Measurements from ENCODE around the gene BCL11A.

The BCL11A gene

DNA sequence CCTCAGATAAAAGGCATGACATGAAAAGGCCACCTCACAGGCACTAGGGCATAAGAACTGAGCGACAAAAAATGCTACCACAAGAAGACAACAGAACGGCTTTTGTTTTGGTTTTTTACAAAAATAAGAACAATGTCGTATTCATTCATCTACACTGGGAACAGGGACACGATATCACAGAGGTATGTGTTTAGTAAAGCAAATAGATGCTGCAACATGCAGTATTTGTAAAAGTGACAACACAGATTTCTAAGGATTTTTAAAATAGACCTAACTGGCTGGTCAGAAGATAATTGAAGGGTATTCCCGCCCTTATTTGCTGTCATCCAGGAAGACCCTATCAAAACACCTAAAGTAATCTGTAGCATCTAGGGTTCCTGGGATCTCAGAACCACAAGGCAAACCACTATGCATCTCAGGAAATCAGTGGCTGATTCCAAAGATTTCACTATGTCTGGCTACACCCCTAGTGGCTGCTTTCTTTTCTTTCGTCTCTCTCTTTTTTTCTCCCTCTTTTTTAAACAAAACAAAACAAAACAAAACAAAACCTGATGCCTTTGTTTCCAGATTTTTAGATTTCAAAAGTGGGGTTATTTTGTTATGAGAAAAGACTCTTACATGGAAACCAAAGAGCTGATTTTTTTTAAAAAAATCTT, 97.2 kb downstream of the BCL11A start:
- DNase-seq: no peak

DNA sequence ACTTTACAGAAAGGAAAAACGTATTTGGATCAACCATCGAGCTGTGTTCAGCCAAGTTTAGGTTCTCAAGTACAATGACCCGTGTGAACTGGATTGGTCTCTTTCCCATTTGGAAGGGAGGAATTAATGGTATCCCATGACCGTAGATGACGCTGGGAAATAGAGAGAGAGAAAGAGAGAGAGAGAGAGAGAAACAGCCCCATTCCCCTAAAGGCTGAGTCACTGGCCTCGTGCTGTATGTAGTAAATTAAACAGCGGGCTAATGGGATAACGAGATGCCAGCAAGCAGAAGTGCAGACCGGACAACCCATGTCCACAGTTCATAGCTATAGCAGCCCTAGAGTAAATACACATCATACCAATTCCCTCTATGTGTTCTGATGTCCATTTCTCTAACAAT, 99.6 kb downstream of the BCL11A start:
- DNase-seq: no peak

DNA sequence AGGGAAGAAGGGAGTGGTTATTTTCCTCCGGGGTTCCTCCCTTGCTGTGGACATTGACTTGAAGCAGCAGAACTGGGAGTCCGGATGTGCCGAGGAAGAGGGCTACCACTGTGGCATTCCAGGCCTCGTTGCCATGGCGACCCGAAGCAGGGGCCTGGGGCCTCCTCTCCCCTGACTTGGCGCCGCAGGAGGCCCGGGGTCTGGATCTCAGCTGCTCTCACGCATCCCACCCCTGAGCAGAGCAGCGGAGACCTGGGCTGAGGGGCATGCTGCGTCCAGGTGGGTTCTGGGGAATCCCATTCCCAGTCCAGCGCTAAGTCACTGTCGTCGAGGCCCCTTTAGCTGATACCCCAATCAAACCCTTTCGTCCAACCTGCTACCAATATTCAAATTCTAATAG, 100.2 kb downstream of the BCL11A start:
- no peak for DNase-seq

DNA sequence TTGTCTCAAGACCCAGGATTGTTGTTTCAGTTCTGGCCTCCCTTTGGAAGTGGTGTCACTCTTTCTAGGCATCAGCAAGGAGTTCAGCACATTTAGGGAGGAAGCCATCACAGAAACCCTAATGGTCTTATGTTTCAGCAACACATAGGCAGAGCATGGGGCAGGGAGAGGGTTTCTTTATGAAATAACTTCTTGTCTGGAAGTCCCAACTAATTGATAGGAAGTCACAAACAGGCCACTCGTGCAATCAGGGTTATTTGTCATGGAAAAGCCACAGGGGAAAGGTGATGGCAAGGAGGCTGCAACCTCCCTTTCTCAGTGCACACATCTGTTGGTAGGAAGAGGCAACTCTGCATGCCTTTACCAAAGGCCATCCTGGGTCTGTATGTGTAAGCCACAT, 103.0 kb downstream of the BCL11A start:
- DNase-seq: no peak

DNA sequence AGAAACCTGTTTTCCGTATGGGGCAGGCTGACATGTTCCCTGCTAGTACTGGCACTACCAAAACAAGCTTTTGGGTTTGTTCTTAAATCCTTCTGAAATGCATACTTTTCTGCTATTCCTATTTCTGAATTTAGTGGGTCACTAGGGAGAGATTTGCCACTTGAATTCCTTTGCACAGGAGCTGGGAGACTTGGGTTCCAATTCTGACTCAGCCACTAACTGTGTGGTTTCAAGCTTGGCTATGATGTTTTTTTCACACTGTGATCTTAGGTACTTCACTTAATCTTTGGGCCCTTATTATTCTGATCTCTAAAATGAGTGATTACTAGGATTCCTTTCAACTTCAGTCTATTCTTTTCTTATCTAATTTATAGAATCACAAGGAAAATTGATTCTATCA, 105.5 kb downstream of the BCL11A start:
- no peak for DNase-seq

DNA sequence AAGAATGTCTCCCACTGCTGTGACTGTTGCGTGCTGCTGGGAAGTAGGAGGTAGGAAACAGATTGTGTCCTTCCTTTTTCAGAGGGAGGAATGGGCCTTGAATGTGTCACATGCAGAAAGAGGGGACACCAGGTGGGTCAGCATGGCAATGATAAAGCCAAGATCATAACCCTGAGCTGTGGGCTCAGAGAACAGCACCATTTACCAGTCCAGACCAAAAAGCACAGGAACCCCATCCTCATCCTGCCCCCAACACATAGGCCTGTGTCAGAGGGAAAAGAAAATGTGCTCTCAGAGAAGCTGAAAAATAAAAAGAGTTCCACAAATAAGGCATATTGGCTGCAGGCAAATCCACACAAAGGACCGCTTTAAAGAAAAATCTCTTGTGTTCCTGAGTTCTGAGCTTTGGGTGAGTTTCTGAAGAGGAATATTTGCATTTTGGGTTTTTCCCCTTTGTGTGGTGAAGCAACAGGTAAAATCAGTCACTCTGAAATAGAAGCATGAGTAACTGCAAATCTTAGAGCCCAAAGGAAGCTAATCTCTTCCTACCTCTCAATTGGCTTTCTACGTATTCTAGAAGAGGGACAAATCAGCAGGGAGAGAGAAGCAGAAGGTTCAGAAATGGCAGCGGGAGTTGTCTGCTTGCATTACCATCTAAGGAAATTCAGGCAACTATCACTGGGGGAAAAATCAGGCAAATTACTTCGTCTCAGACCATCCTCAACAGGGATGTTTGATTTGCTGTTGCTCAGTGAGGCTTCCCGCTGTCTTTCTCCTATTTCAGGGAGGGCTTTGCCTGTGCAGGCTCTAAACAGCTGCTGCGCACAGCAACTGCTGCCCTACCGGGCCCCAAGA, 106.8 kb downstream of the BCL11A start:
- no peak for DNase-seq

DNA sequence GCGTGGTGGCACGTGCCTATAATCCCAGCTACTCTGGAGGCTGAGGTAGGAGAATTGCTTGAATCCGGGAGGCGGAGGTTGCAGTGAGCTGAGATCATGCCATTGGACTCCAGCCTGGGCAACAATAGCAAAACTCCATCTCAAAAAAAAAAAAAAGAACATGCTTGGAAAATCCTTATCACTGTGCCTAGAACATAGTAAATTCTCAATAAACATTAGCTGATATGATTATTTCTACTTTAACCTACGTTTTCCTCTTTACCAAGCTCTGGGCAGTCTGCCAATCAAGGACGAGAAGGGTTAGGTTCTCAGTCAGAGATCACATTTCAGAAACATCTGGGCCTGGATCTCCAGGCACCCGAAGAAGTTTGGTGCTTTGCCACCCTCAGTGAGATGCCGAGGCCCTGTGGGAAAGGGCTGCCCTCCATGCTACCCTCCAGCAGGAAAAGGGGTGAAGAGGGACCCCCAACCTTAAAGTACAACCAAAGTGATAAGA, 107.7 kb downstream of the BCL11A start:
- DNase-seq: no peak

DNA sequence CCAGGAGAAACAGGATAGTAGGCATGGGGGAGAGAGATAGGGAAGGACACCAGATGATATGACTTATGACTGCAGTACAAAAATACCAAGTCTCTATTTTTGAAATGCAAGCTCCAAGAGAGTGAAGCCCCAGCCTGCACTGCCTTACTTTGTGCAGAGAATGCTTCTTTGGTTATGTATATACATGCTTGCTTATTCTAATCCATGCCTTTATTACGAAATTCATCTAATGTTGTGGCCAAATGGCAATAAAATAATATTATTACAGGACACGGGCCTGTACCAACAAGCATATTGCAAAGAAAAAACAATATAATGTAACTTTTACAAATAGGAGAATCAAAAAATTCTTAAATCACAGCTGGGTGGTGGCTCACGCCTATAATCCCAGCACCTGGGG, 110.8 kb downstream of the BCL11A start:
- no peak for DNase-seq

DNA sequence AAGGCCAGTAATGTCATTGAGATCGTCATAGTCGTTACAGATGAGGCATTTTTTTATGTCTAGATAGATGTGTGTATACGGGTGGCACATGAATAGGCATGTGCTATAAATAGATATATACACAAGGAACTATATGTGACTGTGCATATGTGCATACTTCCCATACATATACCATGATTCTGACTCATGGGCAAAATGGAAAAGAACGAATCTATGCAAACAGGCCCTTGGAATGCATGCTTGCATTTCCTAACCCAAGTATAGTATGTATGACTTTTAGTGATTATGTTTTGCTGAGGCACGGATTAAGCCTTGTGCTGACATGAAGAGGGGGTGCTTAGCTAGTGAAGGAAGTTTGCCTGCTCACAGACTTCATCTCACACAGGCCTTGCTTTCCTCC, 111.7 kb downstream of the BCL11A start:
- no peak for DNase-seq

DNA sequence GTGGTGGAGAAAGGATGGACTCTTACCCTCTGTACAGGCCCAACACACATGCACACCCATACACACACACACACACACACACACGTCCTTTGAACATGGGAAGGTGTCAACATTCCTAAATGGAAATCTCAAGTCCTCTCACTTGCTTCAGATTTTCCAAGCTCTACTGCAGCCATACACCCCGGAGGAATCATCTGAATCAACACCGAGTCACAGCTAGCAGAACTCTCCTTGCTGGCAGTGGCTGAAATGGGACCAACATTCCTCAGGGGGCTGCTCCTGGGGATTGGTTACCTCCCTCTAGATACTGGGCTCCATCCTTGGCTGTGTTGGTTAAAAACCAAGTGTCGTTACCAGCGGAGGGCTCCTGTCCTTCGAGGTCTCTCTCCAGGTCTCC, 112.7 kb downstream of the BCL11A start:
- DNase-seq: no peak

DNA sequence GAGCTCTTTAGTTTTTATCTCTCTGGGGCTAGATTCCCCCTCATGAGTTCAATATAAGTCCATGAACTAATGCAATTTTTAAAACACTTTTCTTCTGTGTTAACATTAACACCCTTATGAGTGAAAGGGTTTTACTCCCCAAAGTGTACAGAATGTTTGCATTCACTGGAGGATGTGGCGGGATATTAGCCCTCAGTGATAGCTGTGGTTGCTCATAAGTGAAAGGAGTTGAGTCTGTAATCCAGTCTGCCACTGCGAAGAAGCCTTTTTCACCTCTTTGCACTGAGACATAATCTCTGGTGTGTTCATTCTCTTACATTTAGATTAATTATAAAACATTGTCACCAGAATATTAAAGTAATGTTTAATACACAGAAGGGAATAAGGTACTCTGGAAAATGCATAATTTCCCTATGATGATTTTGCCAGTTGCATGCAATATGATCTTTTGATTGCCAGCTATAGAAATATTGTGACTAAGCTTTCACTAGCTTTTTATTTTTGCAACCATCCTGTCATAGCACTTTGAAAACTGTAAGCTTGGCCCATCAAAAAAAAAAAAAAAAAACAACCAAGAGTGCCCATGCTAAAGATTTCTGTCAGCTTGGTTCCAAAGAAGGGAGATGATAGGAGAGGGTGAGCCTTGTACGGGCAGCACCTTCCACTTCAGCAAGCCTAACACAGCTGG, 113.2 kb downstream of the BCL11A start:
- DNase-seq: no peak

DNA sequence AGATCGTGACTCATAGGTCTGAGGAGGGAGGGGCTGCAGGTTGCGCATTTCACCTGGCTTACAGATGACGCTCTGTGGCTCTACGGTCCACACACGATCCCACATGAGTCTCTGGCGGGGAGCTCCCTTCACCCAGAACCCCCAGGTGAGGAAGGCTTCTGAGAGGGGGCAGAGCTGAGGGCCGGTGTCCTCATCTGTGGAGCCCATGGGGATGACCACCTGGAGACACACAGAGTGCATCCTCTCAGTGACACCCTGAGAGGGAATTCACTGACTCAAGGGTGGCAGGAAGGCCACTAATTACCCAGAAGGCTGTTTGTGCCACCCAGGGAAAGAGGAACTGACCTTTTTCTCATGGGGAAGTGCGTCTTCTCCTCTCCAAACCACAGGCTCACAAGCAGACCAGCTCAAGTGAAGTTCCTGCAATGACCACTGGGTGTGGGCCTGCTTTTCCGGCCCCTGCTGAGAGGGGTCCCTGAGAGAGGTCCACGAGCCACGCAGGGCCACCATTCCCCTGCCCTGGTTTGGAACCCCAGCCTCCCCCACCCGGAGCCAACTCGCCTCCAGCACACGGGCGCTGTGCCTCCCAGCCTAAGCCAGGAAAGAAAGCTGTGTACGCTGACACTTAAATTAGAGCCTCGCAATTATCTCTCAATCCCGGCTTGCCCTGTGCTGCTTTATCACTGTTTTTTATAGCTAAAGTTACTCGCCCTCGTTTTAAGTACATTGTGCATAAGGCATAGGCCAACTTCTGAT, 114.1 kb downstream of the BCL11A start:
- DNase-seq: no peak

DNA sequence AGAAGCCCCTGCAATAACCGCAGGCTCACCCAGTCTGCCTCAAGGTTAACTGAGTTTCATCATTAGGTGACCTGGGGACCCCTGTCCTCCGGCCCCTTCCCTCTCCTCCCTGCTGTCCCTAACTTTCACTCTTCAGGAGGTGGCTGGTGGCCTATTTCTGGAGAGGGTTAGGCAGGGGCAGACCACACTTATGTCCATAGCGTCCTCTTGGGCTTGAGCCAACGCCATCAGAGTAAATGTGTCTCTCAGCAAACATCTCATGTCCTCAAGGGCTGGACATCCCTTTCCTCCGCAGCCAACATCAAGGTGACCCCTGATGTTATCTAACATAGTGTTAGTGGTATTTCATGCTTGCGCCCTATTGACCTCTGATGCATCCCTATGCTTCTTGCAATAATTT, 114.8 kb downstream of the BCL11A start:
- DNase-seq: no peak

DNA sequence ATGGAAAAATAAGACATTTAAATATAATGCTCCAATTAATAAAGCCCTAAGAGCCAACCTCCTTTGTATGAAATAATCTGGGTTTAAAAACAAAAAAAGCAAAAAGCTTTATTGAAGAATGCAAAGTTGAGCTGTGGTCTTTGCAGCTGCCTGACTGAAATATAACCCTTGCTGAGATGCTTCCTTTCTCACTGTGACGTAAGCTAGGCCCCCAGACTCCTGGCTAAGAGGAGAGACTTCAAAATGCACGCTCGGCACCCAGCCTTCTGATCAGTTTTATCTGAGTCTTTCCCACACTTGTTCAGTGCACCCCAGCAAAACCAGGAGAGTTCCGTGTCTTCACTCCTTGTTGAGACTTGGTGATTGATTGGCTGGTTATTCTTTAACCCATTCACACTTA, 115.3 kb downstream of the BCL11A start:
- no peak for DNase-seq

DNA sequence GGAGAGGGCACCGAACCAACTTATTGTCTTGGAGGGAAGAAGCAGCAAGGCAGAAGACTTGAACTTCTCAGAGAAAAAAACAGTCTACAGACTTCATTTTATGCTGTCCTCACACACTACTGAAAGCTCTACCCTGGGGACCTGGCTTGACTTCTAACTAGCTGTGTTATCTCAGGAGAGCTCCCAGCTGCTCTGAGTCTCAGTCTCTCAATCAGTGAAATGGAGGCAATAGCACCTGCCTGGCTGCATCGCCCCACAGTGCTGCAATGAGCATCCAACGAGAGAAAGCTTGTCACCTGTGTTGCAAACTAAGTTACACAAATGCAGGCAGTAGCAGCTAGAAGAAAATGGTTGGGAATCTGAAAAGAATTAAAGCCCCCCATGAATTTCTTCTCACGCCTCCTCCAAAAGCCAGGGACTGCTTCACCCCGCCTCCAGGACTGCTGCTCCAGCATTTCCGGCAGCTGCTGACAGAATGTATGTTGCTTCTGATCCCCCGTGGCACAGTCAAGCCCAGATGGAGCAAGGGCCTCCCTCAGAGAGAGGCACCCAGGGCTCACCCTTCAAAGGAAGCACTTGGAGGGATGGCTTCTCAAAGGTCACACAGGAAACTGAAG, 116.3 kb downstream of the BCL11A start:
- DNase-seq: no peak

DNA sequence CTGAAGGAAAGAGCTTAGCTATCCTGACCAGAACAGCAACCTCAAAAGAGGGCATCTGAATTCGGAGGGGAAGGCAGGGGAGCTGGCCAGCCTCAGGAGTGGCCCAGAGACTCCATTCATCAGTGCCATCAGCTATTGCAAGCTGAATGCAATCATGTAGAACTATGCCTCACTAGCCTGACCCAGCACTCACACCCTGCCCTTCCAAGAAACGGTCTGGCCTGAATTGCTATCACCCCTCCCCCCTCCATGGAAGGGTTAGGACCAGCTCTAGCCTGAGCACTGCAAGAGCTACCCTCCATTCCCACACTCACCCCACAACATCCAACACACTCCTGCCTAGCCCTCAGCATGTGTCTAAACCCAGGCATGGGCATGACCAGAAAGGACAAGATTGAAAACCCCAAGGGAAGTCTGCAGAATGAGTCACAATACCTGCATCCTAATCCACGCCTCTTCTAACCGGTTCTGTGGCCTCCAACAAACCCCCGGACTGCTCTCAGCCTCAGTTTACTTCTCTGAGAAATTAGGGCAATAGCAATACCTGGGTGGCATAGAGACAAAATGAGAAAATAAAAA, 120.3 kb downstream of the BCL11A start:
- DNase-seq: no peak

DNA sequence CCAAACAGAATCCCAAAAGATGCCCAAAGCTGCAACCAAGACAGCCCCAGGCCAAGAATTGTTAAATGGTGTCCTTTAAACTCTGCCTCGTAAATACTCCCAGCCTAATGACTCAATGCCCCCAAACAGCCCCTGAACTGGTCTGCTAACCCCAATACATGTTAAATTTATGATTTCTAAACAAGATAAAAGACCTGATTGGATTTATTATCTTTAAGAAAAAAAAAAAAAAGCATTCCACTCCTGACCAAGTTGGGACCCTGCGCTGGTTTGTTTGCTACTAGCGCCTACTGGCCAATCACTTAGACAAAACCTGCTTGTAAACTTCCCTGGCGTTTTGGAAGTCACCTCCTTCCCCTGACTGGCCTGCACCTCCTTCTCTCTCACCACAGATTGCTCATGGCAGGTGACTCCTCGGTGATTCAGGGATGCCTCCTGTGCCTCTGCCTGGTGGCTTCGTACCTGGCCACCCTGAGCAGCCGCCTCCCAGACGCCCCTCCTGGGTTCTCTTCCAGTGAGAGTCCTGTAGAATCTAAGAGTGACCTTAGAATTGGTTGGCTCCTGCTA, 121.3 kb downstream of the BCL11A start:
- no peak for DNase-seq

DNA sequence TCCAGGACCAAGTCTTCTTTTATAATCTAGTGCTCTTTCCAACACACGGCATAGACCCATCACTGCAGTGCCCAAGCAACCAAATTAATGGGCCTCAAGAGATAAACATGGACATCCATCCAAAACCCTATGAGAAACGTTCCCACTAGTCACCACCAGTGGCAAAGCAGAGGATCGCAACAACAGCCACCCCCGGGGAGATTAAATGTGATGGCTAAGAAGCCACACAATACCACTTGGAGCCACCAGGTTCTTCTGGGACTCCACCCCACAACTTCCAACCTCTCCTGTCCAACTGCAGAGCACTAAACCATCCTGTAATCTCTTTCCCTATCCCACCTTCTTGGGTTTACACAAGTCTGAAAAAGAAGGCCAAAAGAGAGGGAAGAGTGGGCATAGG, 123.8 kb downstream of the BCL11A start:
- no peak for DNase-seq

DNA sequence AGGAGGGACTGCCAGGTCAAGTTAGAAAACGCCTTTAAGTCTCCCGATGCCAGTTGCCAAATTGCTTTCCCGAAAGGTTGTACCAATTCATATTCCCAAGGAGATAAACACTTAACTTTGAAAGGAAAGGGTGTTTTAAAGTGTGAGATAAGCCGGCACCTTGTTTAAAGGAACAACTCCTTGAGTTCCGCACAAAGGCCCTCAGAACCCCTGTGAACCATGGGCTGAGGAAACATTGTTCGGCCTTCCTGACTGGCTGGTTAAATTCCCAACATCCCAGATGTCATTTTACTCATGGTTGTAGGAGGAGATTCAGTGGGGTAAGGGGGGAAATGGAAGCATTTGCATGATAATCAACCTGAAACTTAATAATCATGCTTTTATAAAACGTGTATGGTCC, 126.6 kb downstream of the BCL11A start:
- no peak for DNase-seq

DNA sequence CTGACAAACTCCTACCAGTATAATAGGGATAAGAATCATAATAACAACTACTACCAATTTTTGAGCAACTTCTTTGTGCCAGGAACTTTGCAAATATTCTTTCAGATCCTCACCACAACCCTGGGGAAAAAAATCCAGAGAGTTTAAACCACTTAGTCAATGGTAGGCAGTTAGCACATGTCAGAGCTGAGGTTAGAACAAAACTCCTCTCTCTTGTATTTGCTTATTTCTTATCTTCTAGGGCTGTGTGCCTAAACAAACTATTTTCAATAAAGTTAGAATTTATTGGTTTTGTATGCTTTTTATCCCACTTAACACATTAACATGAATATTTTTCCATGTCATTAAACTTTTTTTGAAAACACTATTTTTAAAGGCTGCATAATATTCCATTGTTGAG, 127.1 kb downstream of the BCL11A start:
- no peak for DNase-seq

DNA sequence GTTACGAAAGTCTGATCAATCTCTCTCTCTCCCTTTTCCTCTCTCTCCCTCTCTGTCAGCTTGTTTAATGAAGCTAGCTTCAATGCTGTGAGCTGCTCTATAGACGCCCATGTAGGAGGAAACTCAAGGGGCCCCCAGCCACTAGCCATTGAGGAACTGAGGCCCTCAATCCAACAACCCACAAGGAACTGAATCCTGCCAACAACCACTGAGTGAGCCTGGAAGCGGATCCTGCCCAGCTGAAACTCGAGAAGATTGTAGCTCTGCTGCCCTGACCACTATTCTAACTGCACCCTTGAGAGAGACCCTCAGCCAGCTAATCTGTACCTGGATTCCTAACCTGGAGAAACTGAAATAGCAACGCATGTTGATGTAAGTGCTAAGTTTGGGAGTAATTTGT, 129.2 kb downstream of the BCL11A start:
- no peak for DNase-seq

DNA sequence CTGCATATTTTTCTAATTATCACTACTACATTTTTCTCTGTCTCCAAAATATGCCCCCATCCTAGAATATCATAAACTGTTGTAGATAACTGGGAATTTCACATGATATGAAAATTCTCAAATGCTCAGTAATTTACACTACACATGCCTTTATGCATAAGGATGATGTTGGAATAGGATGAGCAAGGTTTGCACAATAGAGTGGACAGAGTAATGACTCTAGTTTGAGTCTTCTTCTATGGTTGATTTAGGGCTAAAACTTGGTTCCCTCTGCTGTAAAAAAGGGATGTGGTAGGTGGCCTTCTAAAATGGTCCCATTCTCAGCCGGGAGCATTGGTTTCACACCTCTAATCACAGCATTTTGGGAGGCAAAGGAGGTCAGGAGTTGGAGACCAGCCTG, 129.9 kb downstream of the BCL11A start:
- no peak for DNase-seq
